ENCODE data around the gene PRSS33. TPM values are rescaled to one million over a fixed set of nuclear protein-coding genes. Genes with fewer than 3 reads are reported as not detected.

The PRSS33 gene
- total RNA-seq, 2 experiments from 2014 or later, result not detected

GRCh38 chr16:2784358-2785100 is 2.8 kb downstream of the PRSS33 start:
- no peak for DNase-seq
- Mint-ChIP-seq H3K36me3 (ENCODE audit: low read depth) (no peaks in the 10 kb centered on the region), H3K4me1 (peaks cover 3% of the 10 kb centered on the region), H3K9me3 (no peaks in the 10 kb centered on the region), H3K27me3 (peaks cover 17% of the 10 kb centered on the region), H3K27ac (peak overlapping the region; percentile 75), H3K4me3 (peak overlapping the region; percentile 54)
- CTCF ChIA-PET, result interaction anchor here (0.6 to 1.7 kb wide), 7 partner anchors 8 to 143 kb away, joined by 3 to 6 read pairs (median 3); partner anchors contain the start of gene PRSS41
- POLR2A ChIA-PET, result interaction anchor here (0.6 kb wide), 2 partner anchors 20 to 82 kb away, joined by 3 read pairs; no protein-coding TSS in a partner anchor

- ChIA-PET POLR2A (interaction anchor here (0.6 kb wide), 1 partner anchor 19 kb away, joined by 3 read pairs; no protein-coding TSS in a partner anchor), CTCF (interaction anchor here (0.6 to 1.7 kb wide), 5 partner anchors 9 to 144 kb away, joined by 3 to 6 read pairs (median 3); partner anchors contain the start of gene PRSS41)
- peaks cover 17% of the 10 kb centered on the region for H3K27me3 Mint-ChIP-seq
- H3K9me3 Mint-ChIP-seq, result no peaks in the 10 kb centered on the region
- no peaks in the 10 kb centered on the region for H3K36me3 Mint-ChIP-seq (ENCODE audit: low read depth)
- no peak overlapping the region for H3K4me3 Mint-ChIP-seq
- H3K27ac Mint-ChIP-seq, result no peak overlapping the region
- peaks cover 6% of the 10 kb centered on the region for H3K4me1 Mint-ChIP-seq
- no peak for DNase-seq
Measured at GRCh38 chr16:2783581-2784357, 3.6 kb downstream of the PRSS33 start.

- Mint-ChIP-seq H3K4me1 (peaks cover 15% of the 10 kb centered on the region), H3K36me3 (ENCODE audit: low read depth) (peaks cover 5% of the 10 kb centered on the region), H3K27me3 (peaks cover 15% of the 10 kb centered on the region), H3K27ac (peak overlapping the region; percentile 33), H3K4me3 (no peak overlapping the region), H3K9me3 (no peaks in the 10 kb centered on the region)
- POLR2A ChIA-PET, result no interaction called here
- CTCF ChIA-PET, result interaction anchor here (1.0 to 1.5 kb wide), 2 partner anchors 9 to 10 kb away, joined by 3 to 5 read pairs; no protein-coding TSS in a partner anchor
- DNase-seq, result no peak
Measured at GRCh38 chr16:2782583-2783351, 4.6 kb downstream of the PRSS33 start.

GRCh38 chr16:2779978-2780898 is 7.1 kb downstream of the PRSS33 start:
- ChIA-PET CTCF (no interaction called here), POLR2A (no interaction called here)
- H3K4me3 Mint-ChIP-seq, result peak overlapping the region; percentile 16
- H3K27ac Mint-ChIP-seq, result no peak overlapping the region
- peaks cover 27% of the 10 kb centered on the region for H3K4me1 Mint-ChIP-seq
- DNase-seq, result no peak
- peaks cover 7% of the 10 kb centered on the region for H3K27me3 Mint-ChIP-seq
- peaks cover 8% of the 10 kb centered on the region for H3K36me3 Mint-ChIP-seq (ENCODE audit: low read depth)
- no peaks in the 10 kb centered on the region for H3K9me3 Mint-ChIP-seq

- Mint-ChIP-seq H3K27me3 (no peaks in the 10 kb centered on the region), H3K9me3 (no peaks in the 10 kb centered on the region), H3K4me3 (peak overlapping the region; percentile 95), H3K36me3 (ENCODE audit: low read depth) (peaks cover 8% of the 10 kb centered on the region), H3K27ac (peak overlapping the region; percentile 41), H3K4me1 (peaks cover 26% of the 10 kb centered on the region)
- DNase-seq, result no peak
- POLR2A ChIA-PET, result no interaction called here
- CTCF ChIA-PET, result interaction anchor here (1.1 to 1.3 kb wide), 3 partner anchors 9 to 89 kb away, joined by 3 to 5 read pairs (median 3); partner anchors contain the start of gene PRSS33
Measured at GRCh38 chr16:2779151-2779920, 8.0 kb downstream of the PRSS33 start.

- H3K27ac Mint-ChIP-seq, result peak overlapping the region; percentile 99
- CTCF ChIA-PET, result interaction anchor here (1.1 to 1.3 kb wide), 3 partner anchors 9 to 89 kb away, joined by 3 to 5 read pairs (median 3); partner anchors contain the start of gene PRSS33
- H3K4me3 Mint-ChIP-seq, result peak overlapping the region; percentile 95
- no peaks in the 10 kb centered on the region for H3K9me3 Mint-ChIP-seq
- DNase-seq, result no peak
- peaks cover 26% of the 10 kb centered on the region for H3K4me1 Mint-ChIP-seq
- peaks cover 8% of the 10 kb centered on the region for H3K36me3 Mint-ChIP-seq (ENCODE audit: low read depth)
- H3K27me3 Mint-ChIP-seq, result no peaks in the 10 kb centered on the region
- POLR2A ChIA-PET, result no interaction called here
Measured at GRCh38 chr16:2778630-2778958, 8.8 kb downstream of the PRSS33 start.

GRCh38 chr16:2777903-2778629 is 9.3 kb downstream of the PRSS33 start:
- Mint-ChIP-seq H3K4me3 (peak overlapping the region; percentile 95), H3K9me3 (no peaks in the 10 kb centered on the region), H3K27ac (peak overlapping the region; percentile 99), H3K4me1 (peaks cover 26% of the 10 kb centered on the region), H3K27me3 (no peaks in the 10 kb centered on the region), H3K36me3 (ENCODE audit: low read depth) (peaks cover 10% of the 10 kb centered on the region)
- CTCF ChIA-PET, result interaction anchor here (0.8 to 1.3 kb wide), 5 partner anchors 9 to 90 kb away, joined by 3 to 5 read pairs (median 3); partner anchors contain the start of gene PRSS33
- peak; percentile 20 for DNase-seq
- POLR2A ChIA-PET, result interaction anchor here (0.5 kb wide), 1 partner anchor 254 kb away, joined by 3 read pairs; no protein-coding TSS in a partner anchor

GRCh38 chr16:2777231-2777902 is 10.0 kb downstream of the PRSS33 start, which contains the start of gene ELOB:
Gene ELOB, minus strand, starts transcription at chr16:2777280. Its CDS starts 41 bp downstream, at chr16:2777239.
- no peaks in the 10 kb centered on the region for H3K27me3 Mint-ChIP-seq
- H3K36me3 Mint-ChIP-seq (ENCODE audit: low read depth), result peaks cover 15% of the 10 kb centered on the region
- peaks cover 29% of the 10 kb centered on the region for H3K4me1 Mint-ChIP-seq
- peak; percentile 91 for DNase-seq
- H3K27ac Mint-ChIP-seq, result peak within 1 kb of the TSS; percentile 99
- POLR2A ChIA-PET, result no interaction called here
- H3K9me3 Mint-ChIP-seq, result no peaks in the 10 kb centered on the region
- H3K4me3 Mint-ChIP-seq, result peak within 1 kb of the TSS; percentile 95
- CTCF ChIA-PET, result interaction anchor here (0.8 kb wide), 2 partner anchors 37 to 91 kb away, joined by 3 read pairs; no protein-coding TSS in a partner anchor

GRCh38 chr16:2776500-2777139 is 10.7 kb downstream of the PRSS33 start:
- CTCF ChIA-PET, result interaction anchor here (0.7 to 1.2 kb wide), 3 partner anchors 8 to 106 kb away, joined by 3 to 5 read pairs (median 3); partner anchors contain the start of gene FLYWCH2
- H3K9me3 Mint-ChIP-seq, result no peaks in the 10 kb centered on the region
- POLR2A ChIA-PET, result no interaction called here
- H3K4me3 Mint-ChIP-seq, result peak overlapping the region; percentile 89
- peaks cover 31% of the 10 kb centered on the region for H3K4me1 Mint-ChIP-seq
- DNase-seq, result no peak
- no peaks in the 10 kb centered on the region for H3K27me3 Mint-ChIP-seq
- H3K36me3 Mint-ChIP-seq (ENCODE audit: low read depth), result peaks cover 21% of the 10 kb centered on the region
- H3K27ac Mint-ChIP-seq, result peak overlapping the region; percentile 91

Data from activated CD4-positive, alpha-beta T cell treated with anti-CD3 and anti-CD28 coated beads, Interleukin-2, amount 10 ng/mL, durations not matched to agents 7 days and 5 days (primary cell).